Right ventricle myocardium inferior (tissue), 1 donor: Measurements from ENCODE around the gene TMEM163. TPM values are rescaled to one million over a fixed set of nuclear protein-coding genes. Genes with fewer than 3 reads are reported as not detected.

Experiments
- ATAC-seq: fragments of 200-7000 bp; cut with Tn5 transposase; one replicate; pipeline ENCODE4 v1.9.1; 2020; ENCODE audit warnings: mild to moderate bottlenecking, moderate library complexity
- DNase-seq: peaks from one replicate; pipeline ENCODE4 v3.0.0; 2021; ENCODE audit errors: missing footprints
- intact Hi-C: fragments of 100-400 bp; cut with DNase I; formaldehyde crosslinking; loops from one replicate; pipeline ENCODE4 v1.11.0; 2022
- total RNA-seq: library from RNA; stranded (reverse); fragmentation: NEBNext Ultra II Directional; extraction: Animal tissue kit (Norgen Biotek cat#: 25700); gene quantifications from one replicate; pipeline ENCODE4 v1.2.1, GENCODE V29; 2021
- donor health status: DM: no; HTN: yes; CAD: no; lungs with severe emphysema.

Gene TMEM163
- total RNA-seq, 1 donor from 2014 or later: 0.46 TPM

GRCh38 chr2:134459706-134460406, 258.9 kb downstream of the TMEM163 start:
- ATAC-seq (no peak), DNase-seq (no peak)

GRCh38 chr2:134458950-134459349, 259.9 kb downstream of the TMEM163 start:
- DNase-seq (no peak), ATAC-seq (no peak)
- intact Hi-C loops: no loop called here

More at GRCh38 chr2:134459706-134460406, 258.9 kb downstream of the TMEM163 start:
- intact Hi-C loops: loop anchor here (5.0 kb wide), 3 partner anchors 207 to 437 kb away; no protein-coding TSS in a partner anchor

DNA sequence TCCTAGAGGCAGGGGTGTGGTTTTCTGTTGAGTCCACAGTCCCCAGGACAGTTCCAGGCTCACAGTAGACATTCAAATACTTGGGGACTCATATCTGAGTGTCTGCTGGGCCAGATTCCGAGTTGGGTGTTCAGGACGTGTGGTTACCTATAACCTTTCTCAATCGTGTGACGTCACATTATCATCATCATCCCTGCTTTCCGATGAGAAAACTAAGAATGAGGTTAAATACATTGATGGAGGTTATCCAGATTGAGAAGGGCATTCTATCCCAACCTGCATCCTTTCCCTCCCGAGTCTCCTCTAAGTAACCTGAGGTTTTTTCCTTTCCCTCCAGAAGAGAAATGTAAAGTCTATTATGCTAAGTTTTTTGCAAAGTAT, 260.3 kb downstream of the TMEM163 start:
- no peak for ATAC-seq
- DNase-seq: no peak
- intact Hi-C loops: no loop called here

DNA sequence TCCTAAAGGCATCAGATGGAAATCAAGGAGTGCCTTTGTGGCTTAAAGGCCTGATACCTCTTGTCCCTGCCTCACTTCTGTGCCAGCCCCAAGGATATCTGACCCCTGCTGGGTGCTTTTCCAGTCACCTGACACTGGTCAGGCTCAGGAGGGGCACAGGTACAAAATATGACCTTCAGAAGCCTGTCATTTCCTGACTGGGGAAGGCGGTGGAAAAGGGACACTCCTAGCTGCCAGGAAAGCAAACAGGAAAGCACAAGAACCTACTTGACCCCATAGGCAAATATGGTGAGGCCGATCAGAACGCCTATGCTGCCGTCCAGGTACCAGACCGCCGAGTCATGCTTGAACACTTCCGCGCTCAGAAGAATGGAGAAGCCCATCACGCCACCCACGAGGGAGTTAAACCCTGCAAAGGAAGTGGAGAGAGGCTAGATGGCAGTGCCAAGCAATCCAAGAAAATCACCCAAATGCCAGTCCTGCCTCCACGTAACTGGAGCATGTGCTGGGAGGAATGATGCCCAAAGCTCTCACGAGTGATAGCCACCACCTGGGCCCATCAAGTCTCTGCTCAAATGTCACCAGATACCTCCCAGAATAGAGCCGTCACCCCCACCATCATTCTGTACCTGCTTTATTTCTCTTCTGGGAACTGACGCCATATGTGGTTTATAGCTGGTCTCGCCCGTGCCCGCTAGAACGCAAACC, 260.9 kb downstream of the TMEM163 start:
- intact Hi-C loops: no loop called here
- ATAC-seq: no peak

GRCh38 chr2:134457353-134457752, 261.4 kb downstream of the TMEM163 start:
- no peak for DNase-seq
- intact Hi-C loops: no loop called here
- ATAC-seq: no peak

More for the DNA sequence above, 260.9 kb downstream of the TMEM163 start:
- DNase-seq: no peak

GRCh38 chr2:134455426-134455825, 263.4 kb downstream of the TMEM163 start:
- no peak for DNase-seq
- no peak for ATAC-seq
- intact Hi-C loops: no loop called here

DNA sequence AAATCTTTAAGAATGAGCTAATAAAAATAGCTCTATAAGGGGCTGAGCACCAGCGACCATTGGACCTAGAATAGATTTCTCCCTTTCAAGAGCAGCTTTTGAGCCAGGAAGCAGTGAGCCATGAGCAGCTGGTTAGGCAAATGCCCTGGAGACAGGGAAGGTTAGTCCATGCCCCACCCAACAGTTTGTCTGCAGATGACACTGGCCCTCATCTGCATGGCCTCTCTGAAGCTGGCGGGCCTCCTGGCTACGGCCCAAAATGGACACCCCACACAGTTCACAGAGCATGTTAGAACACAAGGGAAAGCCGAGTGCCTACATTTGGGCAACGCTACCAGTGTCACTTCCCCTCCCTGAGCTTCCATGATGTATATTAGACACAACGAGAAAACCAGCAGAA, 263.9 kb downstream of the TMEM163 start:
- no peak for ATAC-seq
- DNase-seq: no peak
- intact Hi-C loops: loop anchor here (5.0 kb wide), 1 partner anchor 78 kb away; no protein-coding TSS in a partner anchor

DNA sequence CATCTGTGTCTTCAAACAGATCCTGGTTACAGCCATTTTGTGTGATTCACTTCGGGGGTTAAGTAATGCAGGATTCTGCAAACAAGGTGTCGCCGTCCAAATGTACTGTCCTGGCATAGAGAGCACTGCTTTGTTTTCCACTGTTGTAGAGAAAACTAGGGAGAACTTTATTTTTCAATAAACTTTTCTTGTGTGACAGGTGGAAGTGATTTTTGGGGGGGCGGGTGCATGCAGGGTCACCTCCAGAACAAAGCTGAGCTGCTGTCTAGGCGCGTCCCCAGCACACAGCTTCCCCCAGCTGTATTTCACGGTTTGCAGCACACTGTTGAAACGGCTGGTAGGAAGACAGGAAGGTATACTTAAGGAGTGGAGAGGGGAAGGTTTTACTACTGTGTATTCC, 264.4 kb downstream of the TMEM163 start:
- intact Hi-C loops: loop anchor here (5.0 kb wide), 1 partner anchor 77 kb away; no protein-coding TSS in a partner anchor
- DNase-seq (no peak), ATAC-seq (no peak)

GRCh38 chr2:134453973-134454372, 264.8 kb downstream of the TMEM163 start:
- ATAC-seq (no peak), DNase-seq (no peak)
- intact Hi-C loops: loop anchor here (5.0 kb wide), 1 partner anchor 77 kb away; no protein-coding TSS in a partner anchor

- DNase-seq (no peak), ATAC-seq (no peak)
- intact Hi-C loops: loop anchor here (5.0 kb wide), 1 partner anchor 76 kb away; no protein-coding TSS in a partner anchor
These were observed 265.3 kb downstream of the TMEM163 start for GRCh38 chr2:134453476-134453875.

- intact Hi-C loops: loop anchor here (5.0 kb wide), 1 partner anchor 75 kb away; no protein-coding TSS in a partner anchor
- ATAC-seq (no peak), DNase-seq (no peak)
These were observed 266.6 kb downstream of the TMEM163 start for GRCh38 chr2:134452042-134452733.

GRCh38 chr2:134451347-134451630, 267.5 kb downstream of the TMEM163 start:
- no peak for ATAC-seq

DNA sequence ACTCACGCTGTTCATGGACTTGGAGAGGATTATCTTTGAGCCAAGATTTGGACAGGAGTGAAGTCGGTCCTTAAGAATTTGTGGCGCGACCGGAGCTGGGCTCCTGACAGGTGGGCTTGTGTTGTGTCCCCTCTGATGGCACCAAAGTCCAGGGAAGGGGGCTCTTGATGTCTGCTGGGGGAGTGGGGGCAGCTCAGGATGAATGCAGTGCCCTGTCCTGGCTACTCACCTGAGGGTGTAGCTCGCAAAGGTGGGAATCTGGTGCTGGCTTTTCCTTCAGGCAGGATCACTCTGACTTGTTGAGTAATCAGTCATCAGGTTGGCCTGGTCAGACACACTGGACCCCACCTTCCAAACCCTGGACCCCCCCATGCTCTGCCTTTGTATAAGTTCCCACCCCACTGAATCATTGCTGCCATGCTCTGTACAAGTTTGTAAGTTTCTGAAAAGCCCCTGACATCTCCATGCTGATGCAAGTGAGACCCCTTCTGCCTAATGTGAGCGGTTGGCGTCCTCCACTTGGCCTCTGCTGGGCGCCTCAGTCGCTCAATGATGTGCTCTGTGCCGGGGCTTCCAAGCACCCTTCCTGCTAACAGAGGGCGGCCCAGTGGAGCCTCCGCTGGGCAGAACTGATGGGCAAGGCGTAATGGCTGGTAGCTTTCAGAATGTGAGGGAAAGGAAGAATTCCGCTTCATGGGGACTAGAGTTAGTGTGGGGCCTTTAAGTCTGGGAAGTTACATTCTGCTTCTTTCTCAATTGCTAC, 268.9 kb downstream of the TMEM163 start:
- no peak for DNase-seq
- intact Hi-C loops: loop anchor here (2.0 to 5.0 kb wide), 2 partner anchors 73 to 331 kb away; no protein-coding TSS in a partner anchor
- no peak for ATAC-seq

More at GRCh38 chr2:134451347-134451630, 267.5 kb downstream of the TMEM163 start:
- DNase-seq: no peak
- intact Hi-C loops: loop anchor here (2.0 to 5.0 kb wide), 2 partner anchors 74 to 332 kb away; no protein-coding TSS in a partner anchor

- intact Hi-C loops: no loop called here
- DNase-seq: no peak
- no peak for ATAC-seq
These were observed 269.6 kb downstream of the TMEM163 start for GRCh38 chr2:134449157-134449556.

GRCh38 chr2:134448650-134449049, 270.1 kb downstream of the TMEM163 start:
- ATAC-seq: no peak
- intact Hi-C loops: no loop called here
- no peak for DNase-seq

GRCh38 chr2:134447669-134448068, 271.1 kb downstream of the TMEM163 start:
- intact Hi-C loops: no loop called here
- DNase-seq: no peak
- no peak for ATAC-seq

DNA sequence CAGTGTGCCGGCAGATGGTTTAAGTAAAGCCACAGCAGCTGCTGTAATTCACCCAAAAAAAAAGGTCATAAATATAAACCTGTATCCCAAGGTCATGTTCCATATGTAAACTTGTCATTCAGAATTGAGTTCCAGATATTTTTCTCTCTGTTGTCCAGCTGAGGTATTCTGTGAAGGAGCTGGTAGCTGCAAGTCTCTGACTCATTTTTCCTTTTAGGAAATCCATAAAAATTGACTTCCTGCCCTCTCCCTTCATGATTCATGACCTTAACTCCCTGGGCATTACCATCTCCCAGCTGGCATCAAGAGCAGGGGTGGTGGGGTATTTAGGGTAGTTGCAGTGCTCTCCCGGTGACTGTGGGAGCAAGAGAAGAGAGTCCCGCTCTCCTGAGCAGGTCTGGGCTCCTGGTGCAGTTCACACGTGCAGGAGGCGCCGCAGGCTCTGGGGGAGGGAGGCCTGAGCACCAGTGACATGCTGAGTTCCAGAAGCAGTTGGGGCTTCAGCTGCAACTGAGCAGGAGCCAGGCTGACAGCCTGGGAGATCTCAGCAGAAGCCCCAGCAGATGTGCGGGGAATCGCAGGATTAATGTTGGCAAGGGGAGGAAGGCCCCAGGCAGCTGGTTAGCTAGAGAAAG, 272.3 kb downstream of the TMEM163 start:
- intact Hi-C loops: no loop called here
- ATAC-seq (no peak), DNase-seq (no peak)

- no peak for ATAC-seq
- intact Hi-C loops: no loop called here
- DNase-seq: no peak
These were observed 272.8 kb downstream of the TMEM163 start for GRCh38 chr2:134445985-134446382.
